ENCODE measurements around the gene OVCH1. TPM values are rescaled to one million over a fixed set of nuclear protein-coding genes. Genes with fewer than 3 reads are reported as not detected.

The OVCH1 gene
- total and polyA plus RNA-seq, 12 donors: 0.11 to 1.00 (median 0.23) TPM; not detected in 2

DNA sequence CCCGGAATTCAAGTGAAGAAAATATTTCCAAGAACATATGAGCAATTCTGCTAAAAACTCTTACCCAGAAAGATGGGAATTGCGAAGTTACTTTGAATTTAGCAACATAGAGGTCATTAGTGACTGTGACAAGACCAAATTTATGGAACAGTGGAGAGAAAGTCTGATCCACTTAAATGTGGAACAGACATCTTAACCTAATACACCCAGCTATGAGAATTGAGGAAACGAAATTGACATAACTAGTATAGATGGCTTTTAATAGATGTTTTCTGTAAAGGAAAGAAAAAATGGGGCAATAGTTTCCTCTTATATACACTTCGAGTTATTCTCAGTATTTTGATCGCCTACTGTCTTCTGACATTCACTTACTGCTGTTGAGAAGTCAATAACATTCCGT is 4.6 kb downstream of the OVCH1 start:
- 77 to 85% (median 78%) methylated on average over 6 of the region's 6 CpGs for WGBS, 4 donors
- DNase-seq: no peak
- Histone ChIP-seq H3K27me3 (no peaks in the 10 kb centered on the region), H3K36me3 (replicated peaks in 1 of 2) (no peaks in the 10 kb centered on the region), H3K4me3 (no peak overlapping the region), H3K4me1 (replicated peaks in 1 of 2) (no peaks in the 10 kb centered on the region), H3K27ac (no peak overlapping the region), H3K9me3 (replicated peaks in 1 of 3) (no peaks in the 10 kb centered on the region)
- TF ChIP-seq POLR2A (IDR thresholded peaks at IDR 0.05): no peak
- TF ChIP-seq, protein P1, sequence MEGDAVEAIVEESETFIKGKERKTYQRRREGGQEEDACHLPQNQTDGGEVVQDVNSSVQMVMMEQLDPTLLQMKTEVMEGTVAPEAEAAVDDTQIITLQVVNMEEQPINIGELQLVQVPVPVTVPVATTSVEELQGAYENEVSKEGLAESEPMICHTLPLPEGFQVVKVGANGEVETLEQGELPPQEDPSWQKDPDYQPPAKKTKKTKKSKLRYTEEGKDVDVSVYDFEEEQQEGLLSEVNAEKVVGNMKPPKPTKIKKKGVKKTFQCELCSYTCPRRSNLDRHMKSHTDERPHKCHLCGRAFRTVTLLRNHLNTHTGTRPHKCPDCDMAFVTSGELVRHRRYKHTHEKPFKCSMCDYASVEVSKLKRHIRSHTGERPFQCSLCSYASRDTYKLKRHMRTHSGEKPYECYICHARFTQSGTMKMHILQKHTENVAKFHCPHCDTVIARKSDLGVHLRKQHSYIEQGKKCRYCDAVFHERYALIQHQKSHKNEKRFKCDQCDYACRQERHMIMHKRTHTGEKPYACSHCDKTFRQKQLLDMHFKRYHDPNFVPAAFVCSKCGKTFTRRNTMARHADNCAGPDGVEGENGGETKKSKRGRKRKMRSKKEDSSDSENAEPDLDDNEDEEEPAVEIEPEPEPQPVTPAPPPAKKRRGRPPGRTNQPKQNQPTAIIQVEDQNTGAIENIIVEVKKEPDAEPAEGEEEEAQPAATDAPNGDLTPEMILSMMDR (IDR thresholded peaks at IDR 0.05): no peak
- intact Hi-C loops (cut with DNase I): no loop called here

DNA sequence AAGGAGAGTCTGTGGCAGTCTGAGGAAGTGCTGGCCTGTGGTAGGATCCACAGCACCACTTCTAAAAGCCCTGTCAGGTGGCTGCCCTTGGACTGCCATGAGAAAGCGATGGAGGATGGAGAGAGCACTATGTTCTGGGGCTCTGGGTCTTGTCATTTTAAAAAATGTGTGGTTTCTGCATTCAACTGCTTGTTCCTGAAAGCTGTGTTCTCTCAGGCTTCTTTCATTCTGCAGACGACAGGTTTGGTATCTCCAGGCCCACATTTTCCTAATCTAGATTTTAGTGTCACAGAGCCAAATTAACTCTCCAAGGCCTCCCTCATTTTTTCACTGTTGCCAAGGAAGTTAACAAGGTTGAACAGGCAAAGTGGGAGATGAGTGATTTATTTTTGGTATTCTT is 10.5 kb downstream of the OVCH1 start:
- Histone ChIP-seq H3K36me3 (replicated peaks in 1 of 2) (no peaks in the 10 kb centered on the region), H3K9me3 (replicated peaks in 1 of 3) (no peaks in the 10 kb centered on the region), H3K27ac (no peak overlapping the region), H3K4me1 (replicated peaks in 1 of 2) (no peaks in the 10 kb centered on the region), H3K27me3 (no peaks in the 10 kb centered on the region), H3K4me3 (no peak overlapping the region)
- no peak for DNase-seq
- no peak for TF ChIP-seq POLR2A (IDR thresholded peaks at IDR 0.05)
- TF ChIP-seq, protein P1 (IDR thresholded peaks at IDR 0.05): no peak
- intact Hi-C loops (cut with DNase I): no loop called here
- 40 to 69% (median 58%) methylated on average over 2 of the region's 2 CpGs for WGBS, 4 donors

DNA sequence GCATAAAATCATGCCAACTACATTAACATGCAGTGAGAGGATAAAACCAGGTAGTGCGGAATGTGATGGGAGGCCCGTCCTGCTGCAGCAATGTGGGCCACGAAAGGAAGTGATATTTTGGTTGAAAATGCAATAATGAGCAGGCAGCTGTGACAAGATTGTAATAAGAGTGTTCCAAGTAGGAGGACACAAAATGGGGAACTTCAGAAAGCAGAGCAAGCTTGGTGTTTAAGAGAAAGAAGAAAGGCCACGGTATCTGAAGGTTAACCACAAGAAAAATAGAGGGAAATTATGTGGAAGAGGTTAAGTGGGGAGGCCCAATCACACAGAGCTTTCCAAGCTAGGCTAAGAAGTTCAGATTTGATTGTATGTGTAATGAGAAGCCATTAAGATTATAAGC is 34.3 kb downstream of the OVCH1 start:
- TF ChIP-seq, protein P1 (IDR thresholded peaks at IDR 0.05): no peak
- TF ChIP-seq POLR2A (IDR thresholded peaks at IDR 0.05): no peak
- Histone ChIP-seq H3K36me3 (replicated peaks in 1 of 2) (no peaks in the 10 kb centered on the region), H3K9me3 (replicated peaks in 1 of 3) (no peaks in the 10 kb centered on the region), H3K27me3 (no peaks in the 10 kb centered on the region), H3K27ac (no peak overlapping the region), H3K4me3 (no peak overlapping the region), H3K4me1 (replicated peaks in 1 of 2) (no peaks in the 10 kb centered on the region)
- 68 to 81% (median 74%) methylated on average over 4 of the region's 4 CpGs for WGBS, 4 donors
- intact Hi-C loops (cut with DNase I): no loop called here
- no peak for DNase-seq

DNA sequence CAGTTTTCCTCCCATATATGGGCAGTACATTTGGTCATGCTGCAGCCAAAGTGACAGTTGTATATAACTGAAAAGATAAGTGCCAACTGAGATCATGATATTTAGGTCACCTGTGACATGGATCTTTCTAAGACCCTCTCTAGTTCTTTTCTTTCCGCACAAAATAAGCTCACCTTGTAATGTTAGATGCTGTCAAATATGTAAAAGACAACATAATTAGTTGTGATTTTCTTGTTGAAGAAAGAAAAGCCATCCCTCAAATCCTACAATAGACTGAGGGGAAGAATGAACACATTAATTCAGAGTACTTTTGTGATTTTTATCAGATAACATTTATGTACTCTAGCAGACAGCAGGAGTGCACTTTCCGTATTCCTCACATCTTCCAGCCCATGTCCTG is 37.4 kb downstream of the OVCH1 start:
- no peaks in the 10 kb centered on the region for H3K36me3 ChIP-seq (replicated peaks in 1 of 2)
- H3K9me3 ChIP-seq (replicated peaks in 1 of 3): no peaks in the 10 kb centered on the region
- no peaks in the 10 kb centered on the region for H3K4me1 ChIP-seq (replicated peaks in 1 of 2)
- H3K27me3 ChIP-seq: no peaks in the 10 kb centered on the region
- no peak for DNase-seq
- WGBS, 4 donors: 91 to 95% (median 93%) methylated on average over 2 of the region's 2 CpGs
- no peak overlapping the region for H3K4me3 ChIP-seq
- H3K27ac ChIP-seq: no peak overlapping the region
- TF ChIP-seq POLR2A (IDR thresholded peaks at IDR 0.05): no peak
- TF ChIP-seq, protein P1 (IDR thresholded peaks at IDR 0.05): no peak
- intact Hi-C loops (cut with DNase I): no loop called here

Measured in adrenal gland (tissue), 12 donors.